VCaP (cell line): ENCODE data around the gene FIBP.

ENCODE experiments used
- H3K27ac ChIP-seq: fragments of 450-650 bp; 2 replicates; pipeline ENCODE4 v1.5.1; 2017
- CTCF ChIP-seq: fragments of 450-650 bp; conservative IDR thresholded peaks from 2 replicates; pipeline ENCODE4 v1.5.1; 2017; ENCODE audit warnings: mild to moderate bottlenecking, moderate library complexity

FIBP gene

GRCh38 chr11:65888163-65888814 lies at the start of gene FIBP:
TSS of gene FIBP (minus strand) at chr11:65888471. CDS start at chr11:65888418, 53 bp downstream.
- peak within 1 kb of the TSS; percentile 94 for H3K27ac ChIP-seq
- peak; percentile 100 for TF ChIP-seq CTCF

GRCh38 chr11:65937766-65938165 lies 49.5 kb upstream of the FIBP start:
- TF ChIP-seq CTCF: no peak
- H3K27ac ChIP-seq: no peak overlapping the region

- no peak overlapping the region for H3K27ac ChIP-seq
- TF ChIP-seq CTCF: no peak
These were observed 45.7 kb upstream of the FIBP start for GRCh38 chr11:65934014-65934413.

- H3K27ac ChIP-seq: no peak overlapping the region
- TF ChIP-seq CTCF: peak; percentile 26
These were observed 44.3 kb upstream of the FIBP start for GRCh38 chr11:65932558-65932919.

GRCh38 chr11:65931773-65932557 lies 43.7 kb upstream of the FIBP start:
- H3K27ac ChIP-seq: no peak overlapping the region

GRCh38 chr11:65928667-65929066 lies 40.4 kb upstream of the FIBP start:
- TF ChIP-seq CTCF: no peak
- no peak overlapping the region for H3K27ac ChIP-seq

More at GRCh38 chr11:65931773-65932557, 43.7 kb upstream of the FIBP start:
- no peak for TF ChIP-seq CTCF

GRCh38 chr11:65927904-65928397 lies 39.7 kb upstream of the FIBP start:
- H3K27ac ChIP-seq: no peak overlapping the region
- no peak for TF ChIP-seq CTCF
